Retinal pigment epithelial cell (primary cell): ENCODE measurements around the gene PRTG.
"Not testable (repeated sequence)": the region's sequence is repeated elsewhere in the genome, so short reads cannot be mapped to it uniquely, and the experiment has no call there.

Source experiments
- DNase-seq: peaks from one replicate; pipeline ENCODE4 v3.0.0-alpha.2; 2010; ENCODE audit warnings: low read depth
- H3K4me3 ChIP-seq: 2 replicates; pipeline ENCODE4 v1.5.1; 2011; ENCODE audit warnings: mild to moderate bottlenecking, low read length, control low read depth, moderate library complexity
- TF ChIP-seq, protein P1 (sequence below): conservative IDR thresholded peaks from 2 replicates; pipeline ENCODE4 v1.5.1; 2011; ENCODE audit warnings: low read depth, low read length, control low read depth, inconsistent platforms

PRTG gene

DNA sequence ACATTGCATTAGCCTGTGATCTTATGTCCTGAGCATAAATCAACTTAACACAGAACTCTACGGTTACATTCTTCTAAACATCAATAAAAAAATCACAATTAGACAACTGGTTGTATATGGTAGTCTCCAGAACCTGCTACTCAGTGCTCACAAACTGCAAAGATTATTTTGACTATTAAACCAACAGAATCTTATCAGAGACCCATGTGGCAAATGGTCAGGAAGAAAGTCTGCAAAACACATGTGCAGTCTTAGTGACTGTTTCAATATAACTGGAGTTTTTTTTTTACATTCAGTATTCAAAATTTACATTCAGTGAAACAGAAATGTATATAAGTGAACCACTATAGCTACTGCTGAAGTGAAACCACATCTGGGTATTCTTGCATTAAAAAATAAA is 127.5 kb downstream of the PRTG start:
- TF ChIP-seq, protein P1, sequence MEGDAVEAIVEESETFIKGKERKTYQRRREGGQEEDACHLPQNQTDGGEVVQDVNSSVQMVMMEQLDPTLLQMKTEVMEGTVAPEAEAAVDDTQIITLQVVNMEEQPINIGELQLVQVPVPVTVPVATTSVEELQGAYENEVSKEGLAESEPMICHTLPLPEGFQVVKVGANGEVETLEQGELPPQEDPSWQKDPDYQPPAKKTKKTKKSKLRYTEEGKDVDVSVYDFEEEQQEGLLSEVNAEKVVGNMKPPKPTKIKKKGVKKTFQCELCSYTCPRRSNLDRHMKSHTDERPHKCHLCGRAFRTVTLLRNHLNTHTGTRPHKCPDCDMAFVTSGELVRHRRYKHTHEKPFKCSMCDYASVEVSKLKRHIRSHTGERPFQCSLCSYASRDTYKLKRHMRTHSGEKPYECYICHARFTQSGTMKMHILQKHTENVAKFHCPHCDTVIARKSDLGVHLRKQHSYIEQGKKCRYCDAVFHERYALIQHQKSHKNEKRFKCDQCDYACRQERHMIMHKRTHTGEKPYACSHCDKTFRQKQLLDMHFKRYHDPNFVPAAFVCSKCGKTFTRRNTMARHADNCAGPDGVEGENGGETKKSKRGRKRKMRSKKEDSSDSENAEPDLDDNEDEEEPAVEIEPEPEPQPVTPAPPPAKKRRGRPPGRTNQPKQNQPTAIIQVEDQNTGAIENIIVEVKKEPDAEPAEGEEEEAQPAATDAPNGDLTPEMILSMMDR, result no peak
- no peak for DNase-seq

DNA sequence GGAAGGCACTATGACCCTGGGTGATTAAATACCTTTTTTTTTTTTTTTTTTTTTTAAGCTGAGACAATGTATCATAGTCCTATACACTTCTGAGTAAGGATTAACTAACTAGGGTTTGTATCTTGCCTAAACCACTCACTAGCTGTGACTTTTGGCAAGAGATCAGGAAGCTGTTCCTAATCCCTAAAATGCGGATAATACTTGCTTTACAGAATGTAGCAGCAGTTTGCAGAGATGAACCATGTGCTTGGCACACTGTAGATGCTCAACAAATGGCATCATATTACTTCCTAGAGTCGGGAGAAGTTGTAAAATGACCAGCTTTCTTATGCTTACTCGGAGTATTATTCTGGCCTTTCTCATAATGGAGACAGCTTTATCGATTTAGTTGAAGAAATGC is 129.2 kb downstream of the PRTG start:
- TF ChIP-seq, protein P1, result no peak
- H3K4me3 ChIP-seq, result no peak overlapping the region

More for the DNA sequence above, 127.5 kb downstream of the PRTG start:
- H3K4me3 ChIP-seq, result no peak overlapping the region

DNA sequence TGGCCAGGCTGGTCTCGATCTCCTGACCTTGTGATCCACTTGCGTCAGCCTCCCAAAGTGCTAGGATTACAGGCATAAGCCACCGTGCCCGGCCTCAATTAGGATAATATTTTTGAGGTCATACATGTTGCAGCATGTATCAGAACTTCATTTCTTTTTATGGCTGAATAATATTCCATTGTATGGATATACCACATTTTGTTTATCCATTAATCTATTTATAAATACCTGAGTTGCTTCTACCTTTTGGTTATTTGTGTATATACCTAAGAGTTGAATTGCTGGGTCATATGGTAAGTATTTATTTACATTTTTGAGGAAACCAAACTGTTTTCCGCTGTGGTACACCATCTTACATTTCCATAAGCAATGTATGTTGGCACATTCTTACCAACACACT is 136.7 kb downstream of the PRTG start:
- no peak overlapping the region for H3K4me3 ChIP-seq
- no peak for DNase-seq
- TF ChIP-seq, protein P1, result no peak

More for the DNA sequence above, 129.2 kb downstream of the PRTG start:
- DNase-seq, result peak; percentile 51

DNA sequence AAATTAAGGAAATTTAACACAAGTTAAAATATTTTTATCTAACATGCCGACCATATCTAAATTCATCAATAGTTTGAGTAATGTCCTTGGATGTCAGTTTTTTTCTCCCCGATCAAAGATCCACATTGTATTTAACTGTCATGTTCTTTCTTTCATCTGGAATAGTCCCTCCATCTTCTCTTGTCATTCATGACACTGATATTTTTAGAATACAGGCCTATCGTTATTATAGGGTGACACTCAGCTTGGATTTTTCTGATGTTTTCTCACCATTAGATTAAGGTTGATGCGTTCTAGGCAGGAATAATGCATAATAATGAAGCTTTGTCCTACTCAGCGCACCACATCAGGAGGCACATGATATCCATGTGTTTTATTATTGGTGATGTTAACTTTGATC is 141.6 kb downstream of the PRTG start:
- TF ChIP-seq, protein P1, result no peak
- no peak overlapping the region for H3K4me3 ChIP-seq
- DNase-seq, result no peak

DNA sequence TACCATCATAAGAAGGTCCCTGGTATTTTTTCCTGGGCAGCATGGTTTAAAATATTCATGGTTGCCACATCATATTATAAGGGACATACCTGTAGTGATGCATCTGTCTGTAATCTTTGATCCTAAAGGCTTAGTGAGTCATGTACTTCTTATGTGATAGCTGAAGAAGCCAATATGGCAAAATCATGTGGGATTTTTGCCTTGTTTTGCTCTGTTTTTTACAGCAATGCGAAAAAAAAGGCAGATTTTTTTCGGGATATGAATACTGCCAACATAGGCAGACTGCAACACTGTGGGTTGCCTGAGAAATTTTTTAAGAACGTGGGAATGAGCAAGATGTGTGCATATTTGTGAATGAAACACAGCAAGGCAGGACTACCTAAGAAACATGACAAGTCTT is 143.5 kb downstream of the PRTG start:
- no peak overlapping the region for H3K4me3 ChIP-seq
- TF ChIP-seq, protein P1, result no peak
- DNase-seq, result no peak

DNA sequence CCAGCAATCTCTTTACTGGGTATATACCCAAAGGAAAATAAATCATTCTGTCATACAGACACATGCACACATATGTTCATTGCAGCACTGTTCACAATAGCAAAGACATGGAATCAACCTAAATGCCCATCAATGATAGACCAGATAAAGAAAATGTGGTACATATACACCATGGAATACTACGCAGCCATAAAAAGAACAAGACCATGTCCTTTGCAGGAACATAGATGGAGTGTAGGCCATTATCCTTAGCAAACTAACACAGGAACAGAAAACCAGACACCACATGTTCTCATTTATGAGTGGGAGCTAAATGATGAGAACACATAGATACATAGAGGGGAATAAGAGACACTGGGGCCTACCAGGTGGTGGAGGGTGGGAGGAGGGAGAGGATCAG is 149.9 kb downstream of the PRTG start:
- DNase-seq, H3K4me3 ChIP-seq: not testable (repeated sequence)

DNA sequence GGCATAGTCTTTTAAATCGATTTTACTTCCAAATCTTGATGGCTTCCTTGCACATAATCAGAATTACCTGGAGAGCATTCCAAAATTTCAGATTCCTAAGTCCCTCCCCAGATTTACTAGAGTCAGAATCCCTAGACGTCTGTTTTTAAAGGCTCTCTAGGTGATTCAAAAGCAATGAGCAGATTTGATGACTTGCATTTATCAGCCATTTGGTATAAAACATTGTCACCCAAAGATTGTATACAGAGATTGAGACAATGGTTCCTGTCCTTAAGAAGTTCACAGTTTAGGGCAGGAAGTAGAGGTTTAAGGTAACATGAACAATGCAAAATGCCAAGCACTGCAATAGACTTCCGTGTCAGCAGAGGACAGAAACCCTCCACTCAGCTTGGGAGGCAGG is 152.2 kb downstream of the PRTG start:
- H3K4me3 ChIP-seq, result no peak overlapping the region
- DNase-seq, result no peak
- TF ChIP-seq, protein P1, result no peak

DNA sequence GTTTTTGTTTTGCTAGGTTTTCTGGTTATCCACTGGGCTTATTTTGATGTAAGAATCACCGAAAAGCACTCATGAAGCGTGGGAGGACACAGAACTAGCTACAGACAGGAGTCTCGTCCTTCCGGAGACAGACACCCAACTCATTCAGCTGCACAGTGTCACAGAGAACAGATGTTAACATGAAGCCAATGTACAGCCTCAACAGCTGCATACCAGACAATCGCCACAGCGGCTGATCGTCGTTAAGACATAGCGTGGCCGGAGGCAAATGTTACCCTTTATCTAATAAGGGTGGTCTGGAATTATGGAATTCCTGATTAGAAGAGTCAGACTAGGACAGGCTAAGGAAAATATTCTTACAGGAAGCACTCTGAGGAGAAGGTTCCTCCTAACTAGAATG is 153.7 kb downstream of the PRTG start:
- no peak overlapping the region for H3K4me3 ChIP-seq
- no peak for DNase-seq
- TF ChIP-seq, protein P1, result no peak
